Measurements from ENCODE around the gene SNX10.

The SNX10 gene

DNA sequence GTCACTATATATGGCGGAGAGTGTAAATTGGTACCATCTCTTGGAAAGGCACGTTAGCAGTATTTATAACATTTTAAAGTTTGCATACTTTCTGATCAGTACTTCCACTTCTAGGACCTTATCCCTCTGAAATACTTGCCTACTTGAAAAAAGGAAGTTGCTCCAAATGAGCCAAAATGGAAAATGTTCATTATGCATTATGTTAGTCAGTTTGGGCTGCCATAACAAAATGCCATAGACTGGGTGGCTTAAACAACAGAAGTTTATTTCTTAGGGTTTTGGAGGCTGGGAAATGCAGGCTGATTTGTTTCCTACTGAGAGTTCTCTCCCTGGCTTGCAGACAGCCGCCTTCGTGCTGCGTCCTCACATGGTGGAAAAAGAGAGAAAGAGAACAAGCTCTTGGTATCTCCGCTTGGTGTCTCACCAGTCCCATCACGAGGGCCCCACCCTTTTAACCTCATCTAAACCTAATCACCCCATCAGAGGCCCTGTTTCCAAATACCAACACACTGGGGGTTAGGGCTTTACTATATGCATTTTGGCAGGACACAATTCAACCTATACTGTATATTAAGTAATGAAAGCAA, 6.9 kb downstream of the SNX10 start:
- no peak for DNase-seq (ENCODE audit: low read depth, low spot score)

GRCh38 chr7:26305090-26305868, 13.6 kb downstream of the SNX10 start:
- no peak for DNase-seq (ENCODE audit: low read depth, low spot score)

GRCh38 chr7:26305869-26306665, 14.4 kb downstream of the SNX10 start:
- DNase-seq (ENCODE audit: low read depth, low spot score), result no peak

GRCh38 chr7:26306790-26307189, 15.1 kb downstream of the SNX10 start:
- no peak for DNase-seq (ENCODE audit: low read depth, low spot score)

GRCh38 chr7:26307226-26307625, 15.6 kb downstream of the SNX10 start:
- DNase-seq (ENCODE audit: low read depth, low spot score), result no peak

- DNase-seq (ENCODE audit: low read depth, low spot score), result no peak
Observed at GRCh38 chr7:26307791-26308190, 16.1 kb downstream of the SNX10 start.

- no peak for DNase-seq (ENCODE audit: low read depth, low spot score)
Observed at GRCh38 chr7:26308551-26308950, 16.9 kb downstream of the SNX10 start.

GRCh38 chr7:26309089-26309488, 17.4 kb downstream of the SNX10 start:
- DNase-seq (ENCODE audit: low read depth, low spot score), result no peak

DNA sequence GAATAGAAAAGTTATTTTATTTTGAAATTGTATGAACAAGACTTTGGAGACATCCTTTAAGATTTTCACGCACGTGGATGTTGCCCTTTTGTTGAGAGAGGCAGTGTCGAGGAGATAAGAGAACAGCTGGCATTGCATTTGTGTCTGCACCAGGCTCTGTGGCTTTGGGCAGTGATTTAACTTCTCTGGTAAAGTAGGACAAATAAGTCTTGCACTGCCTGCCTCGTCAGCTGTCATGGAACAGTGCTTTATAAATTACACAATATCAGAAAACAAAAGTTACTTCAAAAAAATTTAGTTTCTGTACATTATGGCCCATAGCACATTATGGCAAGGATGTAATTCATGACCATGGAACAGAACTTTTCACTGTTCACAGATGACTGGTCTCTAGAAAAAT, 20.1 kb downstream of the SNX10 start:
- DNase-seq (ENCODE audit: low read depth, low spot score), result no peak

DNA sequence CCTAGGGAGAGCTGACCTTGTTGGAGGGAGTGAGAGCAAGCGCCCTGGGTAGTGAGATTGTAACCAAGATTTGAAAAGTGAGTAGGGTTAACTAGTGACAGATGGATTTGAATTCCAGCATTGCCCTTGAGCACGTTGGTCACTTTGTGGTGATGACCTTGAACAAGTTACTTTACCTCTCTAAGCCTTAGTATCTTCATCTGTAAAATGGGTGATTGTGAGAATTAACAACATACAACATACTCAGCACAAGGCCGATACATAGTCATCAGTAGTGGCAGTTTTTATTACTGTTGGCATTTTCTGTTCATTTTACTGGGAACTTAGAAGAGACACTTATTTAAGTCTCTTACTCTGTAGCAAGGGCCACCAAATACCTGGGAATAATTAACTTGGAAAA, 25.5 kb downstream of the SNX10 start:
- no peak for DNase-seq (ENCODE audit: low read depth, low spot score)

DNA sequence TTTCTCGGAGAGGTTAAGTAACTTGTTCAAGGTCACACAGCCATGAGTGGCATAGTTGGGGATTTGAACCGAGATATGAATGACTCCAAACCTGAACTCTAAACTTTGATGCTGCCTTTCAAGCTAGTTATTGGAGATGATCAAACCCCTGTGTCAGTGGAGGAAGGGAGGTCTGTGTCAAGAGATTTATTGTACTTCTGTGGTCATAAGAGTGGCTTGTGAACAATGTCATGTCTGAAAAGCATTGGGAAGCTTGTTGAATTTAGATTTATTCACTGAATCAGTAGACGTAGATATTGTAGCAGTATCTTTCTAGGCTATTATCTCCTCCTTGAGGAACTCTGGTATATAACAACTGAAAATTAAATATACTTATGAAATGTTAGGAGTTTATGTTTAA, 27.3 kb downstream of the SNX10 start:
- no peak for DNase-seq (ENCODE audit: low read depth, low spot score)

DNA sequence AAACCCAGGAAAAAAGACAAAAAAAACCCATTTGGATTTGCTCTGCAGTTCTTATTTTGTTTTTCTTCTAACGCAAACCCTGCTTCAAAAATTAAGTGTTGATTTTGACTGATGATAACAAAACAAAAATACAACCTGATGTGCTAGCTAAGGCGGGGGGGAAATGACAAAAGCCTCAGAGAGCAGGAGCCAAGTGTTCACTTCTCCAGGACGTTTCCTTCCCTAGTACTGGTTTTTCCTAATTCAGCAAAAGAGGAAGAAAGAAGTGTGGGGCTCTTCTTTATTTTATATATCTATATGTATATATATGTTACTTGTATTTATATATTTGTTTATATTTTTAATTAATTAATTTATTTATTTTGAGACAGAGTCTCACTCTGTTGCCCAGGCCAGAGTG, 28.0 kb downstream of the SNX10 start:
- DNase-seq (ENCODE audit: low read depth, low spot score), result no peak

DNA sequence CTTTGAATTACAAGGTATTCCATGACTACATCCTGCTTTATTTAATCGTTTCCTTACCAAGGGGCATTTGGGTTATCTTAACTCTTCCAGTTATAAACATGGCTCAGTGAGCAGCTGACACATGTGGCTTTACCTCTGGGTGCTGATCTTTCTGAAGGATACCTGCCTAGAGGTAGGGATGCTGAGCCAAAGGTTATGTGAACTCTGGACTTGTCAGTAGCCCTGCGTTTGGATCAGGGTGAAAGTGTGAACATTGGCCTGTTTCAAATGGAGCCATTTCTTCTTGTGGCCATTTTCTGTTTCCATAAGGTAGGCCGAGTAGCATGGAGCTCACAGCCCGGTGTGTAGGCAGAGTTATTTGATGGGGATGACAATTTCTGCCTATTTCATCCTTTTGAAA, 29.2 kb downstream of the SNX10 start:
- DNase-seq (ENCODE audit: low read depth, low spot score), result no peak

- DNase-seq (ENCODE audit: low read depth, low spot score), result no peak
Observed at GRCh38 chr7:26321435-26321834, 29.8 kb downstream of the SNX10 start.

GRCh38 chr7:26326211-26326610, 34.5 kb downstream of the SNX10 start:
- no peak for DNase-seq (ENCODE audit: low read depth, low spot score)

DNA sequence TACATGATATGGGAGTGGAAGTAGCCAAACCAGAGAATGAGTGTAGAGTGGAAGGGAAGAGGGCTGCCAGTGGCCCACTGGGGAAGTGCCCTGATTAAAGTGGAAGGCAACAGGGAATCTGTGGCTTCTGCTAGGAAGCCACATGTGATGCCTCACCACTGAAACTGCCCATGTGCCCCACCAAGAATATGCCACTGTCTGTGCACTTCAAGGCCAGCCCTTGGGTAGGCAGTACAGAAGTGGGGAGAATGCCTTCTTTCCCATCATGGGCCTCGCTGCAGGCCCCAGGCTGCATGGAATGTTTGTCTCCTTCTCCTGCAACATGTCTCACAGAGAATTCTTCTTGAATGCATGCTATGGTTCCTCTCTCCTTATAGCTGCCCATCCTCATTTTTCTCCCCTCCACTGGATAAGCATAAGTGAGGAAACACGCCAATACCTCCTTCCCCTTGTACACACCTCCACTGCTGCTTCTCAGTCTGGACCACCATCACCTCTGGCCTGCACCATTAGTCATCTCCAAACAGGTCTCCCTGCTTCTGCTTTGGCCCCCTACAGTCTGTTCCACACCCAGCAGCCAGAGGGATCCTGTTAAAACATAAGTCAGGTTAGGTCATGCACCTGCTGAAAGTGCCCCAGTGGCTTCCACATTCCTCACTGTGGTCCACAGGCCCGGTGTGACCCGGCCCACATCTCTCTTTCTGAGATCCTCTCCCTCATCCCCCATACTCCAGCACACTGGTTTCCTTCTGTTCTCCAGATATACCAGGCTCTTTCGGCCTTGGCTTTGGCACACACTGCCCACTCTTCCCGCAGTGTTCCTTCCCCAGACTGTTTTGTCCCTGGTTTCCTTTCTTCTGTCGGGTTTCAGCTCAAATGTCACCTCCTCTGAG, 37.1 kb downstream of the SNX10 start:
- DNase-seq (ENCODE audit: low read depth, low spot score), result no peak

- DNase-seq (ENCODE audit: low read depth, low spot score), result no peak
Observed at GRCh38 chr7:26329520-26330255, 38.0 kb downstream of the SNX10 start.

DNA sequence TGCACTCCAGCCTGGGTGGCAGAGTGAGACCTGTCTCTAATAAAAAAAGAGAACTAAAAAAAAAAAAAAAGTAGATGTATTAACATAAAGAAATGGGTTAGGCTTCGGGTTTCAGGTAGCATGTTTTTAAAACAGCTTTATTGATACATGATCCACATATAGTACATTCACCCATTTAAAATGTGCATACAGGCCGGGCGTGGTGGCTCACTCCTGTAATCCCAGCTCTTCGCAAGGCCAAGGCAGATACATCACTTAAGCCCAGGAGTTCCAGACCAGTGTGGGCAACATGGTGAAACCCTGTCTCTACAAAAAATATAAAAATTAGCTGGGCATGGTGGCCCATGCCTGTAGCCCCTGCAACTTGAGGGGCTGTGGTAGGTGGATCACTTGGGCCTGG, 39.5 kb downstream of the SNX10 start:
- DNase-seq (ENCODE audit: low read depth, low spot score), result no peak

DNA sequence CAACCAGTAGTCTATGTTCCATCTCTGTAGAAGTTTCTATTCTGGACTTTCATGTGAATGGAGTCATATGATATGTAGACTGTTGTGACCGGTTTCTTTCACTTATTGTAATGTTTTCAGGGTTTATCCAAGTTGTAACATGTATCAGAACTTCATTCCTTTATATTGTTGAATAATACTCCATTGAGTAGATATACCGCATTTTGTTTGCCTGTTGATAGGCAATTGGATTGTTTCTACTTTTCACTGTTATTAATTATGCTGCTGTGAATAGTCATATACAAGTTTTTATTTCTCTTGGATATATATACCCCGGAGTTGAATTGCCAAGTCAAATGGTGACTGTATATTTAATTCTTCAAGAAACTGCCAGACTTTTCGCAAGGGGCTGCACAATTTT, 40.1 kb downstream of the SNX10 start:
- DNase-seq (ENCODE audit: low read depth, low spot score), result no peak

GRCh38 chr7:26332698-26333097, 41.0 kb downstream of the SNX10 start:
- no peak for DNase-seq (ENCODE audit: low read depth, low spot score)
